OCI-LY3 (cell line): ENCODE results near the gene CAV1.

Experiments
- H2AFZ ChIP-seq: fragments of 200-600, 300-600 bp; shearing (Covaris generic); 2 replicates; pipeline ENCODE4 v1.6.0; 2014; ENCODE audit warnings: antibody characterized with exemption, low read depth, low read length
- H3K27ac ChIP-seq: fragments of 200-600, 300-600 bp; sonication (generic); 2 replicates; pipeline ENCODE4 v1.5.1; 2014; ENCODE audit warnings: mild to moderate bottlenecking, low read length, moderate library complexity, mixed read lengths
- H3K27me3 ChIP-seq: fragments of 200-600, 300-600 bp; sonication (generic); 2 replicates; pipeline ENCODE4 v1.6.1; 2014; ENCODE audit warnings: low read depth, low read length, mixed read lengths
- H3K36me3 ChIP-seq: fragments of 200-600, 300-600 bp; sonication (generic); replicated peaks from 2 replicates; pipeline ENCODE3; 2014; ENCODE audit warnings: low read depth, low read length, mixed read lengths
- H3K4me1 ChIP-seq: fragments of 300-600, 200-600 bp; sonication (generic); 2 replicates; pipeline ENCODE4 v1.6.1; 2014; ENCODE audit warnings: low read length, mixed read lengths
- H3K4me2 ChIP-seq: fragments of 200-600, 300-600 bp; sonication (generic); 2 replicates; pipeline ENCODE4 v1.6.1; 2014; ENCODE audit warnings: low read length, mixed read lengths
- H3K4me3 ChIP-seq: fragments of 300-600, 200-600 bp; sonication (generic); 2 replicates; pipeline ENCODE4 v1.5.1; 2014; ENCODE audit warnings: antibody characterized with exemption, mild to moderate bottlenecking, low read length, moderate library complexity
- H3K79me2 ChIP-seq: fragments of 300-600, 200-600 bp; shearing (Covaris generic); 2 replicates; pipeline ENCODE4 v1.6.1; 2014; ENCODE audit warnings: mild to moderate bottlenecking, low read length, mixed read lengths
- H3K9ac ChIP-seq: fragments of 300-600, 200-600 bp; shearing (Covaris generic); 2 replicates; pipeline ENCODE4 v1.6.0; 2014; ENCODE audit warnings: mild to moderate bottlenecking, low read length, moderate library complexity
- H3K9me3 ChIP-seq: fragments of 200-600, 300-600 bp; shearing (Covaris generic); 2 replicates; pipeline ENCODE4 v1.6.1; 2014; ENCODE audit warnings: low read length, mixed read lengths; ENCODE audit not compliant: insufficient read depth
- H4K20me1 ChIP-seq: fragments of 200-600, 300-600 bp; sonication (generic); 2 replicates; pipeline ENCODE4 v1.6.1; 2016; ENCODE audit warnings: low read length, mixed read lengths; ENCODE audit not compliant: insufficient read depth
- EZH2phosphoT487 ChIP-seq: fragments of 200-600 bp; shearing (Covaris generic); IDR thresholded peaks from 2 replicates; pipeline ENCODE4 v1.6.1; 2018; ENCODE audit warnings: antibody characterized with exemption, mixed run types, low read depth
- TF ChIP-seq, protein P1 (sequence below): fragments of 200-600, 300-600 bp; sonication (generic); IDR thresholded peaks from 2 replicates; pipeline ENCODE4 v1.5.1; 2014; ENCODE audit warnings: antibody characterized with exemption, low read length, low read depth

Gene CAV1

DNA sequence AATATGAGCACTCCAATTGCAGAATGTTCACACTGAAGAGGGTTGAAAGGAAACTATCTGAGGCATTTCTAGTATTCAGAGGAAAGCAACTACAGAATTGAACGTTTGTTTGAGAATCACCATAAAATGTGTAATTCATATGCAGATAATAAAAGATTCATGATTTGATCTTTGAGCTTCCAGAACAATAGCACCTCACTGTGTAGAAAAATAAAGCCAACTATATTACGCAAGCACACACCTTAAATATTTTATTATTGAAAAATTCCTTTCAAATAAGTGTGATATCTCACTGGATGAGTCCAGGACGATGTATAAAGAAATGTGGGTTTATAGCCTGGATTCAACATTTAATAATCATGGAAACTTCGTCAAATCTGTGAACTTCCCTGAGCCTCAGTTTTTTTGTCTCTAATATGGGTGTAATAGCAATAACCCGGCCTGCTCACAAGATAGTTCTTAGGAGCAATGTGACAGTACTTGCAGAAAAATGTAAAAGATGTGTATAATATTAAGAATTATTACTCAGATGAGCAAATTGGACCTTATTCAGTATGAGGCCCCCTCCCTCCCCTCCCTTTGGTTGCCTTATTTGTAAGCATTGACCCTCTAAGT is 36.8 kb upstream of the CAV1 start:
- H4K20me1 ChIP-seq = no peaks in the 10 kb centered on the region
- H3K9me3 ChIP-seq = no peaks in the 10 kb centered on the region
- 0 out of 2 replicates have a peak, but pooled peaks cover 9% of the 10 kb centered on the region for H3K27me3 ChIP-seq
- no peak overlapping the region for H3K4me3 ChIP-seq
- no peaks in the 10 kb centered on the region for H3K79me2 ChIP-seq
- no peak overlapping the region for H2AFZ ChIP-seq
- H3K4me1 ChIP-seq = no peaks in the 10 kb centered on the region
- no peaks in the 10 kb centered on the region for H3K36me3 ChIP-seq
- H3K27ac ChIP-seq = no peak overlapping the region
- TF ChIP-seq, protein P1, sequence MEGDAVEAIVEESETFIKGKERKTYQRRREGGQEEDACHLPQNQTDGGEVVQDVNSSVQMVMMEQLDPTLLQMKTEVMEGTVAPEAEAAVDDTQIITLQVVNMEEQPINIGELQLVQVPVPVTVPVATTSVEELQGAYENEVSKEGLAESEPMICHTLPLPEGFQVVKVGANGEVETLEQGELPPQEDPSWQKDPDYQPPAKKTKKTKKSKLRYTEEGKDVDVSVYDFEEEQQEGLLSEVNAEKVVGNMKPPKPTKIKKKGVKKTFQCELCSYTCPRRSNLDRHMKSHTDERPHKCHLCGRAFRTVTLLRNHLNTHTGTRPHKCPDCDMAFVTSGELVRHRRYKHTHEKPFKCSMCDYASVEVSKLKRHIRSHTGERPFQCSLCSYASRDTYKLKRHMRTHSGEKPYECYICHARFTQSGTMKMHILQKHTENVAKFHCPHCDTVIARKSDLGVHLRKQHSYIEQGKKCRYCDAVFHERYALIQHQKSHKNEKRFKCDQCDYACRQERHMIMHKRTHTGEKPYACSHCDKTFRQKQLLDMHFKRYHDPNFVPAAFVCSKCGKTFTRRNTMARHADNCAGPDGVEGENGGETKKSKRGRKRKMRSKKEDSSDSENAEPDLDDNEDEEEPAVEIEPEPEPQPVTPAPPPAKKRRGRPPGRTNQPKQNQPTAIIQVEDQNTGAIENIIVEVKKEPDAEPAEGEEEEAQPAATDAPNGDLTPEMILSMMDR = no peak
- TF ChIP-seq EZH2phosphoT487 = no peak
- no peak overlapping the region for H3K9ac ChIP-seq
- H3K4me2 ChIP-seq = no peak overlapping the region

DNA sequence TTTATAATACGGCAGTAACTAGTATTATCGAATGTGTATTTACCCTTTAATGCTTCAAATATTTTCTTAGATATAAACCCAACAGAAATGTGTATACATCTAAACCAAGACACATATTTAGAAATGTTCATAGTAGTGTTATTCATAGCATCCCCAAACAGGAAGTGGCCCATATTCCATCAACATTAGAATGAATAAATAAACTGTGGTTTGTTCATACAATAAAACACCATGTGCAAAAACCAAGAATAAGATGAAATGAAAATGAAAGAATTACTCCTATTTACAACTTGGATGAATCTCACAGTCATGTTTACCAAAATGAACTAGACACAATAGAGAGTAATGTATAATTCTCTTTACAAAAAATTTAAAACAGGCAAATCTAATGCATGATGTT is 34.5 kb upstream of the CAV1 start:
- no peak overlapping the region for H3K4me3 ChIP-seq
- no peak overlapping the region for H3K9ac ChIP-seq
- H3K36me3 ChIP-seq = no peaks in the 10 kb centered on the region
- no peak overlapping the region for H2AFZ ChIP-seq
- TF ChIP-seq, protein P1 = no peak
- no peak for TF ChIP-seq EZH2phosphoT487
- H3K79me2 ChIP-seq = no peaks in the 10 kb centered on the region
- H3K27ac ChIP-seq = no peak overlapping the region
- no peak overlapping the region for H3K4me2 ChIP-seq
- no peaks in the 10 kb centered on the region for H3K4me1 ChIP-seq
- H4K20me1 ChIP-seq = no peaks in the 10 kb centered on the region
- no peaks in the 10 kb centered on the region for H3K9me3 ChIP-seq
- H3K27me3 ChIP-seq = 0 out of 2 replicates have a peak, but pooled peaks cover 9% of the 10 kb centered on the region

DNA sequence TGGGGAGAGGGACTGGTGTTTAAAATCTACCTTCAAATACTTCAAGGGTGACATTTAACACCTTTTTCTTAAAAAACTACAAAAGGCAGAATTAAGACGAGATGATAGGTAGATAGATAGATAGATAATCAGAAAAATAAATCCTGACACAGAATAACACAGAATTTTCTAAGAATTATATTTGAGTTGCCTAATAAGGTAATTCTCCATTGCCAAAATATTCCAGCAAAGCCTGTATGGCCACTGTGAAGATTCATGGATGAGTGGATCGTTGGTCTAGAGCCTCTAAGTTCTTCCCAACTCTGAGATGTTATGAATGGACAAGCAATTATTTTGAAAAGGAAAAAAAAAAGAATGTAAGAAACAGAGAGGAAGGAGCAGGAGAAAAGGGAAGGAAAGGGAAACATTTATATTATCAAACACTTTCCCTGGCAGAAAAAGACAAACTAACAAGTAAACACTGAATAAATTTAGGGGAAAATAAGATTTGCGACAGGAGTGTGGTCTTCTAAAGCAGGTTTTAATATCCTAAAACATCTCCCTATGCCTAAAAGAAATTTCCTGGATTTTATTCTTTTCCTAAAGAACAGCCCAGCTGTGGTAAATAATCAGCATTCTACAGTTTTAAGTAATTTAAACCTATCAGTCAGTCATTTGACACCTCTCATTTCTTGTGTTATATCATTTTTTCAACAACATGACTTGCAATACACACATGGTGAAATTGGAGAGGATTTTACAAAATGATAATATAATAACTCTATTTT is 32.8 kb upstream of the CAV1 start:
- no peak overlapping the region for H3K27ac ChIP-seq
- H2AFZ ChIP-seq = no peak overlapping the region
- no peaks in the 10 kb centered on the region for H3K9me3 ChIP-seq

DNA sequence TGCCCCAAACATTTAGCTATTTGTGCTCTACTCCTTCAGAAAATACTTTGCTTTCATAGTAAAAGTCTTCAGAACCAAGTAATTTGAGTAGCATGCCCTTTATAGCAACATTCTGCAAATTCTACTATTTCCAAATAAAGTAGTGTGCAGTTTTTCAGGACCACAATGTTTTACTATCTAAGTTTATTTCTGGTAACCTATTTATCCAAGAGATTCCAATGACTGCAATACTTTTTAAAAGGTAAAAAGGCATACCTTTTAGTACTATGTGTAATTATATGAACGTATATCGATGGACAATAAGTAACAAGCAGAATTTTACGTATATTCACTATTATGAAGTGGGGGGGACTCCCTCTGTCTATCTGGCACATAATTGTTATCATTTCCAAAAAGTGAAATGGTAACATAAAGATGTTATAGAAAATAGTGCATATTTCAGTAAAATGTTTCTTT is 32.2 kb upstream of the CAV1 start:
- no peak for TF ChIP-seq EZH2phosphoT487
- TF ChIP-seq, protein P1 = no peak
- H3K4me2 ChIP-seq = no peak overlapping the region
- no peak overlapping the region for H3K9ac ChIP-seq
- no peak overlapping the region for H3K4me3 ChIP-seq
- no peaks in the 10 kb centered on the region for H3K9me3 ChIP-seq
- H3K27ac ChIP-seq = no peak overlapping the region
- no peak overlapping the region for H2AFZ ChIP-seq
- no peaks in the 10 kb centered on the region for H4K20me1 ChIP-seq
- no peaks in the 10 kb centered on the region for H3K36me3 ChIP-seq
- no peaks in the 10 kb centered on the region for H3K4me1 ChIP-seq
- 0 out of 2 replicates have a peak, but pooled peaks cover 9% of the 10 kb centered on the region for H3K27me3 ChIP-seq
- no peaks in the 10 kb centered on the region for H3K79me2 ChIP-seq

More for the DNA sequence above, 32.8 kb upstream of the CAV1 start:
- Histone ChIP-seq H4K20me1 (no peaks in the 10 kb centered on the region), H3K36me3 (no peaks in the 10 kb centered on the region), H3K4me2 (no peak overlapping the region), H3K4me1 (no peaks in the 10 kb centered on the region), H3K79me2 (no peaks in the 10 kb centered on the region), H3K9ac (no peak overlapping the region), H3K27me3 (0 out of 2 replicates have a peak, but pooled peaks cover 9% of the 10 kb centered on the region), H3K4me3 (no peak overlapping the region)
- TF ChIP-seq EZH2phosphoT487 = no peak
